Panc1 (cell line): Measurements from ENCODE around the gene MCF2L2. TPM values are rescaled to one million over a fixed set of nuclear protein-coding genes. Genes with fewer than 3 reads are reported as not detected.

Experiments
- ATAC-seq: fragments of 200-7000 bp; cut with Tn5 transposase; 2 replicates; pipeline ENCODE4 v1.9.1; 2020; ENCODE audit warnings: mild to moderate bottlenecking, moderate library complexity
- BruUV-seq: library from RNA; stranded (reverse); fragments of 400-500 nt; replicated peaks from 2 replicates; lab custom pipeline; 2021; lab: Mats Ljungman, UMichigan
- CTCF ChIA-PET: fragments of 300-600 bp; sonication (Branson Sonifier 250); formaldehyde crosslinking; loops from one replicate; lab custom pipeline; 2022; ENCODE audit warnings: antibody characterized with exemption; lab: Charles Lee
- POLR2A ChIA-PET: fragments of 300-600 bp; sonication (Branson Sonifier 250); formaldehyde crosslinking; loops from one replicate; lab custom pipeline; 2022; ENCODE audit warnings: antibody characterized with exemption; lab: Charles Lee
- DNase-seq: peaks from one replicate; pipeline ENCODE4 v3.0.0-alpha.2; 2010; ENCODE audit warnings: low read depth, low spot score
- H3K27ac ChIP-seq: 2 replicates; pipeline ENCODE4 v1.5.1; 2011; ENCODE audit warnings: mild to moderate bottlenecking, low read length, inconsistent platforms
- H3K27me3 ChIP-seq: fragments of 200-500 bp; sonication (Bioruptor generic); 2 replicates; pipeline ENCODE4 v1.6.0; 2014; ENCODE audit warnings: low read length, inconsistent platforms; ENCODE audit not compliant: control insufficient read depth, insufficient read depth
- H3K36me3 ChIP-seq: fragments of 200-500 bp; sonication (Bioruptor generic); 2 replicates; pipeline ENCODE4 v1.5.1; 2014; ENCODE audit warnings: inconsistent platforms, mild to moderate bottlenecking, low read length, moderate library complexity; ENCODE audit not compliant: control insufficient read depth, insufficient read depth
- H3K4me1 ChIP-seq: 2 replicates; pipeline ENCODE4 v1.5.1; 2011; ENCODE audit warnings: inconsistent platforms, mild to moderate bottlenecking, low read length, moderate library complexity; ENCODE audit not compliant: control insufficient read depth, insufficient read depth
- H3K4me3 ChIP-seq, 2 experiments: 2 replicates each; pipeline ENCODE4 v1.5.1; 2011 to 2012; ENCODE audit warnings: low read depth in 2 of 2, low read length in 2 of 2, mild to moderate bottlenecking in 2 of 2, inconsistent platforms in 1 of 2, moderate library complexity in 1 of 2
- H3K9me3 ChIP-seq: fragments of 200-500 bp; sonication (Bioruptor generic); 2 replicates; pipeline ENCODE4 v1.5.1; 2014; ENCODE audit warnings: low read depth, mild to moderate bottlenecking, inconsistent platforms, low read length, moderate library complexity; ENCODE audit not compliant: control insufficient read depth, insufficient read depth
- POLR2AphosphoS5 ChIP-seq: IDR thresholded peaks from 2 replicates; pipeline ENCODE4 v1.6.1; 2012; ENCODE audit warnings: mild to moderate bottlenecking, low read depth, low read length, moderate library complexity
- SIN3A ChIP-seq: IDR thresholded peaks from 2 replicates; pipeline ENCODE4 v1.6.1; 2012; ENCODE audit warnings: low read depth, mild to moderate bottlenecking, low read length, moderate library complexity, borderline replicate concordance; ENCODE audit not compliant: insufficient read depth
- TCF7L2 ChIP-seq: IDR thresholded peaks from 2 replicates; pipeline ENCODE4 v1.6.1; 2011; ENCODE audit warnings: mild to moderate bottlenecking, low read depth, low read length, inconsistent platforms
- in situ Hi-C: cut with HindIII; loops from 2 replicates; pipeline ENCODE4 v1.10.0; 2016; ENCODE audit warnings: low sequenced_read_pairs, low pct_unique_long_range_greater_than_20kb
- intact Hi-C: fragments of 100-400 bp; cut with micrococcal nuclease; formaldehyde crosslinking; loops from one replicate; pipeline ENCODE4 v1.10.0; 2022; ENCODE audit not compliant: unreplicated experiment
- total RNA-seq: library from RNA; stranded (reverse); gene quantifications from one replicate; pipeline ENCODE4 v1.2.1, GENCODE V29; 2021; ENCODE audit not compliant: unreplicated experiment
- TF ChIP-seq, protein P1 (sequence below), 2 experiments: IDR thresholded peaks; 2 replicates each; pipeline ENCODE4 v1.6.1; 2011 to 2012; ENCODE audit warnings: low read depth in 2 of 2, control low read depth in 1 of 2, low read length in 1 of 2, mild to moderate bottlenecking in 1 of 2, moderate library complexity in 1 of 2; ENCODE audit not compliant: insufficient read depth in 1 of 2
- TF ChIP-seq, protein P2 (sequence below): fragments of 450-650 bp; IDR thresholded peaks from 2 replicates; pipeline ENCODE4 v1.5.1; 2017; ENCODE audit warnings: mild to moderate bottlenecking

The MCF2L2 gene
- total RNA-seq, 1 experiment from 2014 or later: 1.0 TPM

DNA sequence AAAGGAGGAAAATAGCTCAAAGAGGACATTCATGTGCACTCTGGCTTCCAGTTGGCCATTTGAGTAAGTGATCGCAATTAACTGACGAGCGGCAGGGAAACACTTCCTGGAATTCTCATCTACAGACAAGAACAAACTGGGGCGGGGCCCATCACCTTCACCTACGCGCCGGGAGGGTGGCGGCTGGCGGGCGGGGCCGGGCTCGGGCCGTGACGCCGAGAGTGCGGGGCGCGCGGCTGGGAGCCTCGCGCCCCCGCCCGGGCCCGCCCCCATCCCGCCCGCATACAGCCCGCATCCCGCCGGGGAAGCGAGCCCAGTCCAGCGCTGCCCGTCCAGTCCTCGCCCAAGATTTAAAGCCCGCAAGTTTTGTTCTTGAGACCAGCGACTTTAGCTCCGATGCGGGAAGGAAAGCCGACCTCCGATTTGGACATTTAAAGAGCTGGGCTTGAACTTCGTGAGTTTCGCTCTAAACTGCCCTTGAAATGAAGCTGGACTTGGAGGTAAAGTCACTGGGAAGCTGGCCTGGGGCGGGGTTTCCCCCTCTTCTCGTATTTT, 175.4 kb downstream of the MCF2L2 start, which contains the start of gene B3GNT5:
B3GNT5 (plus strand) TSS at position 281 of the 555 bp plus-strand sequence. CDS start 16,546 bp downstream, outside the sequence.
- no peak for TF ChIP-seq POLR2AphosphoS5
- no peak for TF ChIP-seq SIN3A
- TF ChIP-seq, protein P1, sequence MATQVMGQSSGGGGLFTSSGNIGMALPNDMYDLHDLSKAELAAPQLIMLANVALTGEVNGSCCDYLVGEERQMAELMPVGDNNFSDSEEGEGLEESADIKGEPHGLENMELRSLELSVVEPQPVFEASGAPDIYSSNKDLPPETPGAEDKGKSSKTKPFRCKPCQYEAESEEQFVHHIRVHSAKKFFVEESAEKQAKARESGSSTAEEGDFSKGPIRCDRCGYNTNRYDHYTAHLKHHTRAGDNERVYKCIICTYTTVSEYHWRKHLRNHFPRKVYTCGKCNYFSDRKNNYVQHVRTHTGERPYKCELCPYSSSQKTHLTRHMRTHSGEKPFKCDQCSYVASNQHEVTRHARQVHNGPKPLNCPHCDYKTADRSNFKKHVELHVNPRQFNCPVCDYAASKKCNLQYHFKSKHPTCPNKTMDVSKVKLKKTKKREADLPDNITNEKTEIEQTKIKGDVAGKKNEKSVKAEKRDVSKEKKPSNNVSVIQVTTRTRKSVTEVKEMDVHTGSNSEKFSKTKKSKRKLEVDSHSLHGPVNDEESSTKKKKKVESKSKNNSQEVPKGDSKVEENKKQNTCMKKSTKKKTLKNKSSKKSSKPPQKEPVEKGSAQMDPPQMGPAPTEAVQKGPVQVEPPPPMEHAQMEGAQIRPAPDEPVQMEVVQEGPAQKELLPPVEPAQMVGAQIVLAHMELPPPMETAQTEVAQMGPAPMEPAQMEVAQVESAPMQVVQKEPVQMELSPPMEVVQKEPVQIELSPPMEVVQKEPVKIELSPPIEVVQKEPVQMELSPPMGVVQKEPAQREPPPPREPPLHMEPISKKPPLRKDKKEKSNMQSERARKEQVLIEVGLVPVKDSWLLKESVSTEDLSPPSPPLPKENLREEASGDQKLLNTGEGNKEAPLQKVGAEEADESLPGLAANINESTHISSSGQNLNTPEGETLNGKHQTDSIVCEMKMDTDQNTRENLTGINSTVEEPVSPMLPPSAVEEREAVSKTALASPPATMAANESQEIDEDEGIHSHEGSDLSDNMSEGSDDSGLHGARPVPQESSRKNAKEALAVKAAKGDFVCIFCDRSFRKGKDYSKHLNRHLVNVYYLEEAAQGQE (IDR thresholded peaks at IDR 0.05; ENCODE audit: insufficient read depth in 1 of 2, low read depth in 2 of 2, low read length in 1 of 2): no peak
- TF ChIP-seq TCF7L2: no peak
- TF ChIP-seq, protein P2, sequence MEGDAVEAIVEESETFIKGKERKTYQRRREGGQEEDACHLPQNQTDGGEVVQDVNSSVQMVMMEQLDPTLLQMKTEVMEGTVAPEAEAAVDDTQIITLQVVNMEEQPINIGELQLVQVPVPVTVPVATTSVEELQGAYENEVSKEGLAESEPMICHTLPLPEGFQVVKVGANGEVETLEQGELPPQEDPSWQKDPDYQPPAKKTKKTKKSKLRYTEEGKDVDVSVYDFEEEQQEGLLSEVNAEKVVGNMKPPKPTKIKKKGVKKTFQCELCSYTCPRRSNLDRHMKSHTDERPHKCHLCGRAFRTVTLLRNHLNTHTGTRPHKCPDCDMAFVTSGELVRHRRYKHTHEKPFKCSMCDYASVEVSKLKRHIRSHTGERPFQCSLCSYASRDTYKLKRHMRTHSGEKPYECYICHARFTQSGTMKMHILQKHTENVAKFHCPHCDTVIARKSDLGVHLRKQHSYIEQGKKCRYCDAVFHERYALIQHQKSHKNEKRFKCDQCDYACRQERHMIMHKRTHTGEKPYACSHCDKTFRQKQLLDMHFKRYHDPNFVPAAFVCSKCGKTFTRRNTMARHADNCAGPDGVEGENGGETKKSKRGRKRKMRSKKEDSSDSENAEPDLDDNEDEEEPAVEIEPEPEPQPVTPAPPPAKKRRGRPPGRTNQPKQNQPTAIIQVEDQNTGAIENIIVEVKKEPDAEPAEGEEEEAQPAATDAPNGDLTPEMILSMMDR: no peak
- CTCF ChIA-PET: interaction anchor here (1.0 to 1.2 kb wide), 2 partner anchors 129 to 132 kb away, joined by 4 to 6 read pairs; no protein-coding TSS in a partner anchor
- H3K4me1 ChIP-seq: peaks cover 16% of the 10 kb centered on the region
- H3K36me3 ChIP-seq: no peaks in the 10 kb centered on the region; the same call in 1 of the 2 replicates
- BruUV-seq: no TSS peak
- no peak for DNase-seq
- no peaks in the 10 kb centered on the region for H3K27me3 ChIP-seq
- intact Hi-C loops (loop anchor here (10.0 kb wide), 1 partner anchor 132 kb away; no protein-coding TSS in a partner anchor), in situ Hi-C loops (no loop called here)
- POLR2A ChIA-PET: interaction anchor here (0.5 to 0.6 kb wide), 2 partner anchors 147 to 281 kb away, joined by 5 to 6 read pairs; no protein-coding TSS in a partner anchor
- peak within 1 kb of the TSS; percentile 83 to 95 for H3K4me3 ChIP-seq
- ATAC-seq: peak; percentile 68
- H3K9me3 ChIP-seq: no peaks in the 10 kb centered on the region
- peak within 1 kb of the TSS; percentile 82 for H3K27ac ChIP-seq

DNA sequence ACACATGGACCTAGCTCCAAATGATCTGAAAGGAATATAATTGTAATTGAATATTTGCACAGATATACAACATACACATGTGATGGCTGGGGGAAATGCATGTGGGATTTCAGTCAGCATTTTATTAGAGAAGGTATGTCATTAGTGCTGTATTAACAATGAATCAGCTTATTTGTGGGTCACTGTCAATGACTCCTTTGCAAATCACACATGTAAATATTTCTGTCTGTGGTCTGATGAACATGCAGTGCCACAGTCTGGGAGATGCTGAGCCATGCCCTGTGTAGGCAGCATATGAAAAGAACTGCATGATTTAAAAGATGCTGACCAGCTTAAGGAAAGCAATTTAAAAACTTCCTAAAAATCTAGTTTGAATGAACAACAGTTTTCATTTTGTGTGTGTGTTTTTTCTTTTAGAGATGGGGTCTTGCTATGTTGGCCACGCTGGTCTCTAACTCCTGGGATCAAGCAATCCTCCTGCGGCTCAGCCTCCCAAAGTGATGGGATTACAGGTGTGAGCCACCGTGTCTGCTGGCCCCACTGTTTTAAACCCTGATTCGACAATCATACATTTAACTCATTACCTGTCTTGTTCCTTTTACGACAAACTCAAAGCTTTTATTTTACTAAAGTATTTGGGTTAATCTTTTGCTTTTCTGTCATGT, 176.2 kb downstream of the MCF2L2 start:
- no peak for DNase-seq
- no peaks in the 10 kb centered on the region for H3K27me3 ChIP-seq
- ChIA-PET POLR2A (interaction anchor here (0.5 kb wide), 2 partner anchors 137 to 146 kb away, joined by 3 to 5 read pairs; no protein-coding TSS in a partner anchor), CTCF (interaction anchor here (1.0 kb wide), 1 partner anchor 133 kb away, joined by 4 read pairs; no protein-coding TSS in a partner anchor)
- H3K4me1 ChIP-seq: peaks cover 16% of the 10 kb centered on the region
- BruUV-seq: no TSS peak
- ATAC-seq: no peak
- TF ChIP-seq, protein P2: no peak
- TF ChIP-seq TCF7L2 (no peak), POLR2AphosphoS5 (no peak), SIN3A (no peak)
- TF ChIP-seq, protein P1 (IDR thresholded peaks at IDR 0.05; ENCODE audit: insufficient read depth in 1 of 2, low read depth in 2 of 2, low read length in 1 of 2): no peak
- H3K36me3 ChIP-seq: no peaks in the 10 kb centered on the region; the same call in 1 of the 2 replicates
- intact Hi-C loops (loop anchor here (10.0 kb wide), 1 partner anchor 133 kb away; no protein-coding TSS in a partner anchor), in situ Hi-C loops (no loop called here)
- peak overlapping the region; percentile 69 for H3K27ac ChIP-seq
- H3K4me3 ChIP-seq: peak overlapping the region; percentile 83 to 95; a peak in 3 of 4 replicates
- no peaks in the 10 kb centered on the region for H3K9me3 ChIP-seq
